Keratinocyte (primary cell): ENCODE measurements around the gene LUC7L3. TPM values are rescaled to one million over a fixed set of nuclear protein-coding genes. Genes with fewer than 3 reads are reported as not detected.
"Not testable (repeated sequence)": the region's sequence is repeated elsewhere in the genome, so short reads cannot be mapped to it uniquely, and the experiment has no call there.

ENCODE experiments used
- DNase-seq: peaks from one replicate; pipeline ENCODE4 v3.0.0-alpha.2; 2011; ENCODE audit warnings: low read depth, missing footprints, low spot score
- FAIRE-seq: peaks from 2 replicates; lab custom pipeline; 2011; peaks lifted over from hg19 to GRCh38; lab: Jason Lieb, UNC
- H2AFZ ChIP-seq: 2 replicates; pipeline ENCODE4 v1.6.0; 2012; ENCODE audit warnings: low read length, control low read depth, inconsistent platforms; ENCODE audit not compliant: control insufficient read depth
- H3K27ac ChIP-seq: 2 replicates; pipeline ENCODE4 v1.5.1; 2011; ENCODE audit warnings: low read length; ENCODE audit not compliant: control insufficient read depth, insufficient read depth
- H3K27me3 ChIP-seq: 3 replicates; pipeline ENCODE4 v1.6.0; 2011; ENCODE audit warnings: low read length; ENCODE audit not compliant: control insufficient read depth, insufficient read depth; ENCODE audit errors: extremely low read depth
- H3K36me3 ChIP-seq, 2 experiments: 2 replicates in 1 of 2; 3 replicates in 1 of 2; pipeline ENCODE4 v1.5.1; 2011; ENCODE audit warnings: low read length in 2 of 2, mild to moderate bottlenecking in 1 of 2; ENCODE audit not compliant: control insufficient read depth in 2 of 2, insufficient read depth in 2 of 2; ENCODE audit errors: extremely low read depth in 1 of 2
- H3K4me1 ChIP-seq: 3 replicates; pipeline ENCODE4 v1.5.1; 2011; ENCODE audit warnings: low read length; ENCODE audit not compliant: control insufficient read depth, insufficient read depth; ENCODE audit errors: extremely low read depth
- H3K4me2 ChIP-seq: 3 replicates; pipeline ENCODE4 v1.6.0; 2011; ENCODE audit warnings: low read depth, low read length; ENCODE audit not compliant: control insufficient read depth, insufficient read depth; ENCODE audit errors: extremely low read depth
- H3K4me3 ChIP-seq, 3 experiments: fragments of 200-600 bp in 1 of 3; sonication (generic) in 1 of 3; 2 replicates in 2 of 3; 3 replicates in 1 of 3; pipeline ENCODE4 v1.5.1; 2011 to 2016; ENCODE audit warnings: low read length in 3 of 3, mild to moderate bottlenecking in 3 of 3, control low read depth in 2 of 3, inconsistent platforms in 1 of 3, low read depth in 1 of 3, mixed read lengths in 1 of 3, mixed run types in 1 of 3, moderate library complexity in 1 of 3; ENCODE audit not compliant: control insufficient read depth in 2 of 3, insufficient read depth in 2 of 3; ENCODE audit errors: extremely low read depth in 1 of 3
- H3K79me2 ChIP-seq: 2 replicates; pipeline ENCODE4 v1.6.0; 2012; ENCODE audit warnings: low read length; ENCODE audit not compliant: control insufficient read depth, insufficient read depth
- H3K9ac ChIP-seq: 3 replicates; pipeline ENCODE4 v1.6.0; 2011; ENCODE audit warnings: low read length; ENCODE audit not compliant: control insufficient read depth, insufficient read depth; ENCODE audit errors: extremely low read depth
- H3K9me1 ChIP-seq: 3 replicates; pipeline ENCODE4 v1.6.0; 2011; ENCODE audit warnings: low read length; ENCODE audit not compliant: control insufficient read depth, insufficient read depth; ENCODE audit errors: extremely low read depth
- H3K9me3 ChIP-seq: 2 replicates; pipeline ENCODE4 v1.5.1; 2012; ENCODE audit warnings: low read depth, low read length; ENCODE audit not compliant: control insufficient read depth
- H4K20me1 ChIP-seq: 3 replicates; pipeline ENCODE4 v1.6.0; 2011; ENCODE audit warnings: low read length; ENCODE audit not compliant: control insufficient read depth, insufficient read depth; ENCODE audit errors: extremely low read depth
- EZH2 ChIP-seq: IDR thresholded peaks from one replicate; pipeline ENCODE4 v1.6.1; 2012; ENCODE audit warnings: inconsistent platforms, mild to moderate bottlenecking, low read length, moderate library complexity
- dilution Hi-C: fragments of 300-500 bp; cut with MboI; formaldehyde crosslinking; loops from one replicate; pipeline ENCODE4 v1.7.0; 2020; ENCODE audit warnings: low sequenced_read_pairs; ENCODE audit not compliant: extremely low pct_ligation_motif_present
- polyA plus RNA-seq, 5 experiments: library from polyadenylated mRNA; depleted of rRNA in 3 of 5; stranded (reverse) in 3 of 5; stranded (forward) in 1 of 5; unstranded in 1 of 5; fragments of >200 nt; gene quantifications; 1 replicate in 1 of 5; 2 replicates in 3 of 5; 3 replicates in 1 of 5; pipeline versions ENCODE4 v1.2.1 to v1.2.3, GENCODE V29; 2011 to 2012; ENCODE audit warnings: missing spikeins in 2 of 5, low read depth in 1 of 5, low replicate concordance in 1 of 5
- TF ChIP-seq, protein P1 (sequence below), 3 experiments: IDR thresholded peaks in 1 of 3; conservative IDR thresholded peaks in 1 of 3; optimal IDR thresholded peaks in 1 of 3; 2 replicates in 2 of 3; 3 replicates in 1 of 3; pipeline versions ENCODE3 to v1.5.1; 2011; ENCODE audit warnings: low read length in 3 of 3, mild to moderate bottlenecking in 3 of 3, moderate library complexity in 2 of 3, control low read depth in 1 of 3, inconsistent platforms in 1 of 3; ENCODE audit not compliant: insufficient read depth in 2 of 3; ENCODE audit errors: extremely low read depth in 1 of 3

The LUC7L3 gene
- polyA plus RNA-seq, 1 donor (not counting 4 experiments of a cell fraction or from before 2014, with no cell fraction given), result 92.4 TPM

DNA sequence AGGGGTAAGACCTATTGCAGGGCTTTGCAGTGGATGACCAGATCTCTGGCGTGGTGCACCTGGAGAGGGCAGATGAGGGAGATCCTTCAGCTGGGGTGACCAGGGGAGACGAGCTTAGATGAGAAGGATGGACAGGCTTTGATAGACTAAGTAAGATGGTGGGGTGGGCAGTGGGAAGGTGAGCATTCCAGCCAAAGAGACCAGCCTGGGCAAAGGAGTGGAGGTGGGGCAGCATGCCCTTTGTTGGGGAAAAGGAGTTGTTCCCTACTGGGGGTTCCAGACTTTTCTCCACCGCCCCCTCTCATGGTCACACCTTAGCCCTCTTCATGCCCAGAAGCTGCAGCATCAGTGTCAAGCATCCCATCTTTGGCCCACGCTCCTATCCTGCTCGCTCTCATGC is 39.3 kb upstream of the LUC7L3 start:
- H3K36me3 ChIP-seq, result peaks cover 10 to 33% of the 10 kb centered on the region in 2 experiments
- H3K27me3 ChIP-seq, result no peaks in the 10 kb centered on the region
- no peak overlapping the region for H3K4me2 ChIP-seq
- FAIRE-seq, result no peak
- H4K20me1 ChIP-seq, result no peaks in the 10 kb centered on the region
- no peaks in the 10 kb centered on the region for H3K79me2 ChIP-seq
- no peak for DNase-seq
- H3K9me1 ChIP-seq, result no peaks in the 10 kb centered on the region
- TF ChIP-seq EZH2, result no peak
- TF ChIP-seq, protein P1, sequence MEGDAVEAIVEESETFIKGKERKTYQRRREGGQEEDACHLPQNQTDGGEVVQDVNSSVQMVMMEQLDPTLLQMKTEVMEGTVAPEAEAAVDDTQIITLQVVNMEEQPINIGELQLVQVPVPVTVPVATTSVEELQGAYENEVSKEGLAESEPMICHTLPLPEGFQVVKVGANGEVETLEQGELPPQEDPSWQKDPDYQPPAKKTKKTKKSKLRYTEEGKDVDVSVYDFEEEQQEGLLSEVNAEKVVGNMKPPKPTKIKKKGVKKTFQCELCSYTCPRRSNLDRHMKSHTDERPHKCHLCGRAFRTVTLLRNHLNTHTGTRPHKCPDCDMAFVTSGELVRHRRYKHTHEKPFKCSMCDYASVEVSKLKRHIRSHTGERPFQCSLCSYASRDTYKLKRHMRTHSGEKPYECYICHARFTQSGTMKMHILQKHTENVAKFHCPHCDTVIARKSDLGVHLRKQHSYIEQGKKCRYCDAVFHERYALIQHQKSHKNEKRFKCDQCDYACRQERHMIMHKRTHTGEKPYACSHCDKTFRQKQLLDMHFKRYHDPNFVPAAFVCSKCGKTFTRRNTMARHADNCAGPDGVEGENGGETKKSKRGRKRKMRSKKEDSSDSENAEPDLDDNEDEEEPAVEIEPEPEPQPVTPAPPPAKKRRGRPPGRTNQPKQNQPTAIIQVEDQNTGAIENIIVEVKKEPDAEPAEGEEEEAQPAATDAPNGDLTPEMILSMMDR (optimal IDR thresholded peaks at IDR 0.05 in 1 of 3, IDR thresholded peaks at IDR 0.05 in 1 of 3, conservative IDR thresholded peaks at IDR 0.05 in 1 of 3; ENCODE audit: extremely low read depth in 1 of 3, insufficient read depth in 2 of 3, low read length in 3 of 3), result no peak
- H3K27ac ChIP-seq, result no peak overlapping the region
- no peaks in the 10 kb centered on the region for H3K9me3 ChIP-seq
- H3K9ac ChIP-seq, result no peak overlapping the region
- H3K4me1 ChIP-seq, result peaks cover 2% of the 10 kb centered on the region
- H2AFZ ChIP-seq, result no peak overlapping the region
- dilution Hi-C loops, result no loop called here
- no peak overlapping the region for H3K4me3 ChIP-seq

DNA sequence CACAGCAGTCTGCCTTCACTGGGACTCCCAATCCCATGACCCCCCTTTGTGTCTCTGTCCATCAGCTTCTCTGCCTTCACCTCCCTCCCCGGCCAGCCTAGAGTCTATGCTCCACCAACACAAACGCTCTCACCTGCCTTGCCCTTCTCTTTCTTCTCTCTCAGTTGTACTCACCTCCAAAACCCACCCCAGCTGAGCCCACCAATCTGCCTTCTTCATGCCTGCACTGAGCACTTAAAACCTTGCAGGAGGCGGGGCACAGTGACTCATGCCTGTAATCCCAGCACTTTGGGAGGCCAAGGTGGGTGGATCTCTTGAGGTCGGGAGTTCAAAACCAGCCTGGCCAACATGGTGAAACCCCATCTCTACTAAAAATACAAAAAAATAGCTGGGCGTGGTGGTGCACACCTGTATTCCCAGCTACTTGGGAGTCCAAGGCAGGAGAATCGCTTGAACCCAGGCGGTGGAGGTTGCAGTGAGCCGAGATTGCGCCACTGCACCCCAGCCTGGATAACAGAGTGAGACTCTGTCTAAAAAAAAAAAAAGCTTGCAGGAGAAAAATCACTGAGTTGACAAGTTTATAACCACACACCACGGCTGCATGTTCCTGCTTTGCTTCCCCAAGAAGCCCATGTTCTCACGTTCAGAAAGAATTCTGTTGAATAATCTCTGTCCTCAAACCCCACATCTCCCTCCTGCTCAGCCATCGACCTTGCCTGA is 38.7 kb upstream of the LUC7L3 start:
- peaks cover 10 to 29% of the 10 kb centered on the region in 2 experiments for H3K36me3 ChIP-seq
- H3K27ac ChIP-seq, H2AFZ ChIP-seq, DNase-seq, H3K27me3 ChIP-seq, H3K9ac ChIP-seq, H4K20me1 ChIP-seq, H3K4me3 ChIP-seq, dilution Hi-C loops, H3K9me3 ChIP-seq, FAIRE-seq, H3K79me2 ChIP-seq, H3K4me2 ChIP-seq, H3K9me1 ChIP-seq, H3K4me1 ChIP-seq: not testable (repeated sequence)
